GM12878 (cell line): Measurements from ENCODE around the gene MRPS5.

Experiments
- BMI1 ChIP-seq: fragments of 450-650 bp; IDR thresholded peaks from 2 replicates; pipeline ENCODE4 v1.6.1; 2016; ENCODE audit warnings: mild to moderate bottlenecking, moderate library complexity, borderline replicate concordance
- EZH2 ChIP-seq: IDR thresholded peaks from 2 replicates; pipeline ENCODE4 v1.6.1; 2012; ENCODE audit warnings: low read depth, mild to moderate bottlenecking, control low read depth, inconsistent platforms, low read length, borderline replicate concordance; ENCODE audit not compliant: control insufficient read depth
- JUNB ChIP-seq: IDR thresholded peaks from 2 replicates; pipeline ENCODE4 v1.6.1; 2016; ENCODE audit warnings: antibody characterized with exemption, mild to moderate bottlenecking
- LARP7 ChIP-seq: fragments of 450-650 bp; IDR thresholded peaks from 2 replicates; pipeline ENCODE4 v1.6.1; 2017; ENCODE audit warnings: mild to moderate bottlenecking
- POLR2A ChIP-seq: IDR thresholded peaks from 2 replicates; pipeline ENCODE4 v1.6.1; 2011; ENCODE audit warnings: low read depth, mild to moderate bottlenecking, low read length
- POLR2AphosphoS5 ChIP-seq: IDR thresholded peaks from 2 replicates; pipeline ENCODE4 v1.6.1; 2011; ENCODE audit warnings: mild to moderate bottlenecking, low read length, inconsistent platforms
- SPI1 ChIP-seq: IDR thresholded peaks from 2 replicates; pipeline ENCODE4 v1.6.1; 2011; ENCODE audit warnings: low read depth, mild to moderate bottlenecking, low read length, moderate library complexity, borderline replicate concordance; ENCODE audit not compliant: insufficient read depth
- SUZ12 ChIP-seq: fragments of 200-600 bp; sonication (generic); IDR thresholded peaks from one replicate; pipeline ENCODE4 v1.6.1; 2018; ENCODE audit warnings: antibody characterized with exemption, mild to moderate bottlenecking; ENCODE audit not compliant: unreplicated experiment
- TF ChIP-seq, protein P1 (sequence below), 3 experiments: IDR thresholded peaks in 2 of 3; conservative IDR thresholded peaks in 1 of 3; 2 replicates each; pipeline ENCODE4 v1.5.1; 2011; ENCODE audit warnings: low read depth in 3 of 3, low read length in 3 of 3, mild to moderate bottlenecking in 3 of 3, control low read depth in 2 of 3, moderate library complexity in 2 of 3, inconsistent platforms in 1 of 3, mixed read lengths in 1 of 3; ENCODE audit not compliant: control insufficient read depth in 2 of 3, insufficient read depth in 1 of 3; ENCODE audit errors: extremely low read depth in 1 of 3
- TF ChIP-seq, protein P2 (sequence below): IDR thresholded peaks from 2 replicates; pipeline ENCODE4 v1.6.1; 2011; ENCODE audit warnings: borderline replicate concordance, low read depth, mild to moderate bottlenecking, moderate library complexity, low read length; ENCODE audit not compliant: insufficient read depth, poor library complexity, severe bottlenecking

DNA sequence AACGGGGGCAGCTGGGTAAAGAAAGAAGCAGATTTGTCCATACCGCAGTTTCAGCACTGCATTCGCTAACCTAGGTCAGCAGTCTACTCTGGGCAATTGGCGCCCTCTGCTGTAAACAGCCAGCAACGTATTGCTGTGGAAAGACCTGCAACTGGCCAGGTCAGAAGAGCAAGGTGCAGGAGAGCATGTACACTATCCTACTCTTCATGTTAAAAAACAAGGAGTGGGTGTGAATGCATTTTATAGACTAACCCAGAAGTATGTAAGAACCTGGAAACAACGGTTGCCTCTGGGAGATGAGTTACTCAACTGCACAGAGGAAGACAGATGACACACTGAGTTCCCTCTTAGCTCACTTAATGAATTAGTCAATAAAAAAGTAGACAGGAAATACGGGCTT is 6.2 kb downstream of the MRPS5 start:
- TF ChIP-seq, protein P1, sequence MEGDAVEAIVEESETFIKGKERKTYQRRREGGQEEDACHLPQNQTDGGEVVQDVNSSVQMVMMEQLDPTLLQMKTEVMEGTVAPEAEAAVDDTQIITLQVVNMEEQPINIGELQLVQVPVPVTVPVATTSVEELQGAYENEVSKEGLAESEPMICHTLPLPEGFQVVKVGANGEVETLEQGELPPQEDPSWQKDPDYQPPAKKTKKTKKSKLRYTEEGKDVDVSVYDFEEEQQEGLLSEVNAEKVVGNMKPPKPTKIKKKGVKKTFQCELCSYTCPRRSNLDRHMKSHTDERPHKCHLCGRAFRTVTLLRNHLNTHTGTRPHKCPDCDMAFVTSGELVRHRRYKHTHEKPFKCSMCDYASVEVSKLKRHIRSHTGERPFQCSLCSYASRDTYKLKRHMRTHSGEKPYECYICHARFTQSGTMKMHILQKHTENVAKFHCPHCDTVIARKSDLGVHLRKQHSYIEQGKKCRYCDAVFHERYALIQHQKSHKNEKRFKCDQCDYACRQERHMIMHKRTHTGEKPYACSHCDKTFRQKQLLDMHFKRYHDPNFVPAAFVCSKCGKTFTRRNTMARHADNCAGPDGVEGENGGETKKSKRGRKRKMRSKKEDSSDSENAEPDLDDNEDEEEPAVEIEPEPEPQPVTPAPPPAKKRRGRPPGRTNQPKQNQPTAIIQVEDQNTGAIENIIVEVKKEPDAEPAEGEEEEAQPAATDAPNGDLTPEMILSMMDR (IDR thresholded peaks at IDR 0.05 in 2 of 3, conservative IDR thresholded peaks at IDR 0.05 in 1 of 3; ENCODE audit: control insufficient read depth in 2 of 3, extremely low read depth in 1 of 3, insufficient read depth in 1 of 3, low read depth in 3 of 3, low read length in 3 of 3): peak; percentile 77 to 90 (median 83)
- TF ChIP-seq JUNB (no peak), SUZ12 (no peak), BMI1 (no peak), EZH2 (no peak), POLR2A (no peak), LARP7 (no peak), SPI1 (no peak), POLR2AphosphoS5 (no peak)
- TF ChIP-seq, protein P2, sequence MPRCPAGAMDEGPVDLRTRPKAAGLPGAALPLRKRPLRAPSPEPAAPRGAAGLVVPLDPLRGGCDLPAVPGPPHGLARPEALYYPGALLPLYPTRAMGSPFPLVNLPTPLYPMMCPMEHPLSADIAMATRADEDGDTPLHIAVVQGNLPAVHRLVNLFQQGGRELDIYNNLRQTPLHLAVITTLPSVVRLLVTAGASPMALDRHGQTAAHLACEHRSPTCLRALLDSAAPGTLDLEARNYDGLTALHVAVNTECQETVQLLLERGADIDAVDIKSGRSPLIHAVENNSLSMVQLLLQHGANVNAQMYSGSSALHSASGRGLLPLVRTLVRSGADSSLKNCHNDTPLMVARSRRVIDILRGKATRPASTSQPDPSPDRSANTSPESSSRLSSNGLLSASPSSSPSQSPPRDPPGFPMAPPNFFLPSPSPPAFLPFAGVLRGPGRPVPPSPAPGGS: no peak
